H1 (cell line): Measurements from ENCODE around the gene PEX16. TPM values are rescaled to one million over a fixed set of nuclear protein-coding genes. Genes with fewer than 3 reads are reported as not detected.

ENCODE experiments used
- EZH2 ChIP-seq: fragments of 200-600 bp; sonication (generic); IDR thresholded peaks from 2 replicates; pipeline ENCODE4 v1.7.1; 2012; ENCODE audit warnings: low read depth, mild to moderate bottlenecking, moderate library complexity, low read length, inconsistent platforms; ENCODE audit not compliant: severe bottlenecking
- FOSL1 ChIP-seq: IDR thresholded peaks from 2 replicates; pipeline ENCODE4 v1.6.1; 2011; ENCODE audit warnings: mild to moderate bottlenecking, low read depth, low read length, moderate library complexity; ENCODE audit not compliant: insufficient read depth
- HDAC2 ChIP-seq, 2 experiments: fragments of 300-600 bp in 1 of 2; sonication (generic) in 1 of 2; IDR thresholded peaks; 2 replicates each; pipeline ENCODE4 v1.6.1; 2011 to 2012; ENCODE audit warnings: low read depth in 2 of 2, low read length in 2 of 2, mild to moderate bottlenecking in 2 of 2, moderate library complexity in 2 of 2, borderline replicate concordance in 1 of 2, inconsistent platforms in 1 of 2
- KDM4A ChIP-seq: IDR thresholded peaks from one replicate; pipeline ENCODE4 v1.7.1; 2012; ENCODE audit warnings: low read depth, mild to moderate bottlenecking, moderate library complexity, low read length, inconsistent platforms; ENCODE audit not compliant: severe bottlenecking
- POLR2A ChIP-seq, 2 experiments: IDR thresholded peaks; 1 replicate in 1 of 2; 2 replicates in 1 of 2; pipeline ENCODE4 v1.6.1; 2011; ENCODE audit warnings: low read depth in 2 of 2, low read length in 2 of 2, mild to moderate bottlenecking in 2 of 2; ENCODE audit errors: control extremely low read depth in 1 of 2
- POU5F1 ChIP-seq: IDR thresholded peaks from 2 replicates; pipeline ENCODE4 v1.6.1; 2011; ENCODE audit warnings: low read depth, mild to moderate bottlenecking, low read length, moderate library complexity
- SIN3A ChIP-seq, 2 experiments: IDR thresholded peaks in 1 of 2; conservative IDR thresholded peaks in 1 of 2; 2 replicates each; pipeline ENCODE4 v1.6.1; 2011 to 2012; ENCODE audit warnings: low read length in 2 of 2, improper control_type of control experiment in 1 of 2, low read depth in 1 of 2, mild to moderate bottlenecking in 1 of 2
- SIRT6 ChIP-seq: IDR thresholded peaks from one replicate; pipeline ENCODE4 v1.7.1; 2012; ENCODE audit warnings: low read length, inconsistent platforms
- SP1 ChIP-seq: IDR thresholded peaks from 2 replicates; pipeline ENCODE4 v1.6.1; 2011; ENCODE audit warnings: low read depth, low read length
- SP4 ChIP-seq: IDR thresholded peaks from 2 replicates; pipeline ENCODE4 v1.6.1; 2012; ENCODE audit warnings: low read length, inconsistent platforms
- YY1 ChIP-seq: IDR thresholded peaks from 2 replicates; pipeline ENCODE4 v1.6.1; 2011; ENCODE audit warnings: low read depth, mild to moderate bottlenecking, low read length
- polyA plus RNA-seq, 7 experiments: library from polyadenylated mRNA; depleted of rRNA in 3 of 7; stranded (reverse) in 5 of 7; unstranded in 2 of 7; fragments of >200 nt in 5 of 7; fragments of 200-250 nt in 2 of 7; gene quantifications; 1 replicate in 5 of 7; 2 replicates in 1 of 7; 4 replicates in 1 of 7; pipeline versions ENCODE4 v1.2.1 to v1.2.3, GENCODE V29; 2011 to 2013; ENCODE audit warnings: missing spikeins in 2 of 7, mixed read lengths in 2 of 7
- total RNA-seq: library from RNA; stranded (reverse); fragmentation: NEBNext Ultra II Directional; extraction: Animal tissue kit (Norgen Biotek cat#: 25700); gene quantifications from 2 replicates; pipeline ENCODE4 v1.2.1, GENCODE V29; 2021

PEX16 gene
- total and polyA plus RNA-seq, 2 of the 8 experiments (the other 6 are each of a cell fraction or from before 2014, with no cell fraction given) = 29.2 to 36.0 TPM

DNA sequence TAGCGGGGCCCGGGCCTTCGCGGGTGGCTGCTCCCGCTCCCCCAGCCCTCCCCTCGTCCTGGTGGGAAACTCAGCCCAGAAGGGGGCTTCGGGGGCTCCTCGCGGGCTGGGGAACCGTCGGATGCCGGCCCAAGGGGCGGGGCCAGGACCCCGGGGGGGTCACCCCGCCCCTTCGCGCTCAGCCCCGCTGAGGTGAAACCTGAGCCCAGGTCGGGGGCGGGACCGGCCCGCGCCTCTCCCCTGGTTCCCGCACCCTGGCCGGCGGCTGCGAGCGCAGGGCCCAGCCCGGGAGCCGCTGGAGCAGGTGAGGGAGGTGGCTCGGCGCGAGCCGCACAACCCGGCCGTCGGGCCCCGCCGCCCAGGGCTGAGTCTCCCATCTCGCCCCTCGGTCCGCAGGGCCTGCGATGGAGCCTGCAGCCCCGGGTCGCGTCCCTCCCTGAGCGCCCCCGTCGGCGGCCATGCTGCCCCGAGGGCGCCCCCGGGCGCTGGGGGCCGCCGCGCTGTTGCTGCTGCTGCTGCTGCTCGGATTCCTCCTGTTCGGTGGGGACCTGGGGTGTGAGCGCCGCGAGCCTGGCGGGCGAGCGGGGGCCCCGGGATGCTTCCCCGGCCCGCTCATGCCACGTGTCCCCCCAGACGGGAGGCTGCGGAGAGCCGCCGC is 4.9 kb upstream of the PEX16 start, which contains the start of gene LARGE2 (continued):
- no peak for TF ChIP-seq FOSL1
- peak; percentile 63; the same call in 1 of the 2 replicates for TF ChIP-seq YY1
- TF ChIP-seq SIN3A (conservative IDR thresholded peaks at IDR 0.05 in 1 of 2, IDR thresholded peaks at IDR 0.05 in 1 of 2; ENCODE audit: low read depth in 1 of 2, low read length in 2 of 2) = no peak; a peak in 1 of 4 replicates
- no peak for TF ChIP-seq SP1
- TF ChIP-seq POU5F1 = no peak
- peak in 1 of 2 experiments; percentile 2; a peak in 1 of 4 replicates for TF ChIP-seq HDAC2 (IDR thresholded peaks at IDR 0.05; ENCODE audit: borderline replicate concordance in 1 of 2, low read depth in 2 of 2, low read length in 2 of 2)
- TF ChIP-seq KDM4A = peak; percentile 59
- peak; percentile 10 for TF ChIP-seq EZH2
- no peak; a peak in 1 of 3 replicates for TF ChIP-seq POLR2A (IDR thresholded peaks at IDR 0.05; ENCODE audit: control extremely low read depth in 1 of 2, low read depth in 2 of 2, low read length in 2 of 2)
- TF ChIP-seq SIRT6 = no peak
- TF ChIP-seq SP4 = no peak
